ENCODE results near the gene TBL1X. TPM values are rescaled to one million over a fixed set of nuclear protein-coding genes. Genes with fewer than 3 reads are reported as not detected.
A peak's percentile ranks its signal among the peaks of the same experiment; 100 is the strongest.

TBL1X gene
- total RNA-seq, 1 experiment from 2014 or later: 31.9 TPM

GRCh38 chrX:9566150-9566621, 101.3 kb downstream of the TBL1X start:
- Histone ChIP-seq H3K27me3 (ENCODE audit: low read length) (no peaks in the 10 kb centered on the region), H4K20me1 (ENCODE audit: low read length) (peaks cover 7% of the 10 kb centered on the region; the same call in 1 of the 2 replicates), H3K9me3 (ENCODE audit: low read length) (no peaks in the 10 kb centered on the region), H3K79me2 (ENCODE audit: low read length) (peaks cover 46% of the 10 kb centered on the region), H3K4me2 (ENCODE audit: low read length) (peak overlapping the region; percentile 55), H3K9me2 (replicated peaks; ENCODE audit: low read length) (no peaks in the 10 kb centered on the region), H3K4me1 (ENCODE audit: insufficient read depth, low read length) (peaks cover 28% of the 10 kb centered on the region), H3F3A (ENCODE audit: low read length, unreplicated experiment) (no peaks in the 10 kb centered on the region), H3K27ac (ENCODE audit: low read length) (peak overlapping the region; percentile 14), H2AFZ (ENCODE audit: low read length) (no peak overlapping the region), H3K36me3 (ENCODE audit: low read depth, low read length) (no peaks in the 10 kb centered on the region; the same call in 1 of the 2 replicates), H3K9ac (ENCODE audit: low read length) (no peak overlapping the region), H3K4me3 (ENCODE audit: low read length) (0 out of 2 replicates have a peak overlapping the region, but pooled peaks have one; percentile 10)
- intact Hi-C loops (cut with micrococcal nuclease): loop anchor here (5.0 kb wide), 1 partner anchor 99 kb away; the partner anchor contains the start of gene TBL1X
- ATAC-seq (peak; percentile 88), DNase-seq (peak; percentile 92)
- CTCF ChIA-PET: no interaction called here
- no TSS peak for BruUV-seq (replicated peaks)
- POLR2A ChIA-PET (ENCODE audit: unreplicated experiment): no interaction called here
- TF ChIP-seq, protein P1, sequence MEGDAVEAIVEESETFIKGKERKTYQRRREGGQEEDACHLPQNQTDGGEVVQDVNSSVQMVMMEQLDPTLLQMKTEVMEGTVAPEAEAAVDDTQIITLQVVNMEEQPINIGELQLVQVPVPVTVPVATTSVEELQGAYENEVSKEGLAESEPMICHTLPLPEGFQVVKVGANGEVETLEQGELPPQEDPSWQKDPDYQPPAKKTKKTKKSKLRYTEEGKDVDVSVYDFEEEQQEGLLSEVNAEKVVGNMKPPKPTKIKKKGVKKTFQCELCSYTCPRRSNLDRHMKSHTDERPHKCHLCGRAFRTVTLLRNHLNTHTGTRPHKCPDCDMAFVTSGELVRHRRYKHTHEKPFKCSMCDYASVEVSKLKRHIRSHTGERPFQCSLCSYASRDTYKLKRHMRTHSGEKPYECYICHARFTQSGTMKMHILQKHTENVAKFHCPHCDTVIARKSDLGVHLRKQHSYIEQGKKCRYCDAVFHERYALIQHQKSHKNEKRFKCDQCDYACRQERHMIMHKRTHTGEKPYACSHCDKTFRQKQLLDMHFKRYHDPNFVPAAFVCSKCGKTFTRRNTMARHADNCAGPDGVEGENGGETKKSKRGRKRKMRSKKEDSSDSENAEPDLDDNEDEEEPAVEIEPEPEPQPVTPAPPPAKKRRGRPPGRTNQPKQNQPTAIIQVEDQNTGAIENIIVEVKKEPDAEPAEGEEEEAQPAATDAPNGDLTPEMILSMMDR (conservative IDR thresholded peaks at IDR 0.05; ENCODE audit: low read depth, low read length): peak; percentile 33; the same call in 1 of the 2 replicates
- TF ChIP-seq EZH2phosphoT487 (IDR thresholded peaks at IDR 0.05; ENCODE audit: borderline replicate concordance, low read length) (no peak), EZH2 (IDR thresholded peaks at IDR 0.05; ENCODE audit: low read length, unreplicated experiment) (no peak)

GRCh38 chrX:9569876-9570301, 105.0 kb downstream of the TBL1X start:
- no peak overlapping the region for H3K4me2 ChIP-seq (ENCODE audit: low read length)
- intact Hi-C loops (cut with micrococcal nuclease): loop anchor here (5.0 kb wide), 1 partner anchor 103 kb away; the partner anchor contains the start of gene TBL1X
- DNase-seq: no peak
- H3F3A ChIP-seq (ENCODE audit: low read length, unreplicated experiment): no peaks in the 10 kb centered on the region
- ChIA-PET POLR2A (ENCODE audit: unreplicated experiment) (no interaction called here), CTCF (no interaction called here)
- no peak overlapping the region for H3K4me3 ChIP-seq (ENCODE audit: low read length)
- H3K9me3 ChIP-seq (ENCODE audit: low read length): no peaks in the 10 kb centered on the region
- peaks cover 19% of the 10 kb centered on the region for H3K4me1 ChIP-seq (ENCODE audit: insufficient read depth, low read length)
- peaks cover 7% of the 10 kb centered on the region; the same call in 1 of the 2 replicates for H4K20me1 ChIP-seq (ENCODE audit: low read length)
- H2AFZ ChIP-seq (ENCODE audit: low read length): no peak overlapping the region
- no peak overlapping the region for H3K27ac ChIP-seq (ENCODE audit: low read length)
- no peak for ATAC-seq
- no TSS peak for BruUV-seq (replicated peaks)
- H3K27me3 ChIP-seq (ENCODE audit: low read length): no peaks in the 10 kb centered on the region
- peaks cover 48% of the 10 kb centered on the region for H3K79me2 ChIP-seq (ENCODE audit: low read length)
- TF ChIP-seq EZH2phosphoT487 (IDR thresholded peaks at IDR 0.05; ENCODE audit: borderline replicate concordance, low read length): no peak
- TF ChIP-seq, protein P1 (conservative IDR thresholded peaks at IDR 0.05; ENCODE audit: low read depth, low read length): no peak
- TF ChIP-seq EZH2 (IDR thresholded peaks at IDR 0.05; ENCODE audit: low read length, unreplicated experiment): no peak
- H3K9ac ChIP-seq (ENCODE audit: low read length): no peak overlapping the region
- H3K36me3 ChIP-seq (ENCODE audit: low read depth, low read length): no peaks in the 10 kb centered on the region
- H3K9me2 ChIP-seq (replicated peaks; ENCODE audit: low read length): no peaks in the 10 kb centered on the region
